Activated CD8-positive, alpha-beta T cell treated with anti-CD3 and anti-CD28 coated beads for 36 hours (primary cell): ENCODE data around the gene GPC2. TPM values are rescaled to one million over a fixed set of nuclear protein-coding genes. Genes with fewer than 3 reads are reported as not detected.
"Not testable (repeated sequence)": the region's sequence is repeated elsewhere in the genome, so short reads cannot be mapped to it uniquely, and the experiment has no call there.

Experiments
- ATAC-seq: fragments of 200-7000 bp; cut with Tn5 transposase; one replicate; pipeline ENCODE4 v1.10.0; 2021; ENCODE audit warnings: mild to moderate bottlenecking, moderate library complexity
- CTCF ChIA-PET: fragments of 350-600 bp; sonication (Branson Sonifier 250); formaldehyde crosslinking; loops from one replicate; lab custom pipeline; 2021; ENCODE audit warnings: antibody characterized with exemption; lab: Charles Lee
- POLR2A ChIA-PET: fragments of 350-600 bp; sonication (Branson Sonifier 250); formaldehyde crosslinking; loops from one replicate; lab custom pipeline; 2021; ENCODE audit warnings: antibody characterized with exemption; lab: Charles Lee
- DNase-seq: peaks from one replicate; pipeline ENCODE4 v3.0.0-alpha.2; 2020
- H3K27ac Mint-ChIP-seq: one replicate; pipeline ENCODE4 v1.8.0; 2021; ENCODE audit warnings: mild to moderate bottlenecking, mixed read lengths
- H3K27me3 Mint-ChIP-seq: one replicate; pipeline ENCODE4 v1.8.0; 2021; ENCODE audit warnings: mixed read lengths
- H3K36me3 Mint-ChIP-seq: one replicate; pipeline ENCODE4 v1.8.0; 2021; ENCODE audit warnings: low read depth, mixed read lengths
- H3K4me1 Mint-ChIP-seq: one replicate; pipeline ENCODE4 v1.8.0; 2021; ENCODE audit warnings: low read depth, mixed read lengths
- H3K4me3 Mint-ChIP-seq: one replicate; pipeline ENCODE4 v1.8.0; 2021; ENCODE audit warnings: mild to moderate bottlenecking, moderate library complexity, mixed read lengths
- H3K9me3 Mint-ChIP-seq: one replicate; pipeline ENCODE4 v1.8.0; 2021; ENCODE audit warnings: mixed read lengths
- intact Hi-C: fragments of 100-400 bp; cut with micrococcal nuclease; formaldehyde crosslinking; loops from one replicate; pipeline ENCODE4 v1.10.0; 2022
- total RNA-seq, 2 experiments: library from RNA; stranded (reverse); gene quantifications; one replicate each; pipeline ENCODE4 v1.2.3, GENCODE V29; 2021
- TF ChIP-seq, protein P1 (sequence below): fragments of 200-600 bp; IDR thresholded peaks from one replicate; pipeline ENCODE4 v1.8.0; 2022; ENCODE audit warnings: antibody characterized with exemption, mild to moderate bottlenecking

GPC2 gene
- total RNA-seq, 2 experiments from 2014 or later: 3.7 to 4.3 TPM

DNA sequence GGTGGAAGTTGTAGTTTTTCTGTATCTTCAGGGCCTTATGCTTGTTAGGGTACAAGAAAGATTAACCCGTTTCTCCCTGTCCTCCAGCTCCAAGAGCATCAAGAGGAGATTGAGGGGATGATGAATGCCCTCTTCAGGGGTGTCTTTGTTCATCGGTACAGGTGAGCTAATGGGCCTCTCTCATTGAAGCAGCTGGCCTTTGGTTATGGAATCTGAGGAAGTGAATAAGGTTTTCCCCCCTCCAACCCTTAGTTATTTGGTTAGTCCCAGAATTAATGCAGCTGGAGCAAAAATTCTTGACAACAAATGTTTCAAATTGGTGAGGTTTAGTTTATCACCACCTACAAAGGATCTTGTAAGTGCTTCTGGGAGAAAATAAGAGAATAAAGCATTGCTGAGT is 18.0 kb upstream of the GPC2 start:
- POLR2A ChIA-PET: interaction anchor here (1.0 kb wide), 1 partner anchor 234 kb away, joined by 3 read pairs; the partner anchor contains the start of gene ZCWPW1
- TF ChIP-seq, protein P1, sequence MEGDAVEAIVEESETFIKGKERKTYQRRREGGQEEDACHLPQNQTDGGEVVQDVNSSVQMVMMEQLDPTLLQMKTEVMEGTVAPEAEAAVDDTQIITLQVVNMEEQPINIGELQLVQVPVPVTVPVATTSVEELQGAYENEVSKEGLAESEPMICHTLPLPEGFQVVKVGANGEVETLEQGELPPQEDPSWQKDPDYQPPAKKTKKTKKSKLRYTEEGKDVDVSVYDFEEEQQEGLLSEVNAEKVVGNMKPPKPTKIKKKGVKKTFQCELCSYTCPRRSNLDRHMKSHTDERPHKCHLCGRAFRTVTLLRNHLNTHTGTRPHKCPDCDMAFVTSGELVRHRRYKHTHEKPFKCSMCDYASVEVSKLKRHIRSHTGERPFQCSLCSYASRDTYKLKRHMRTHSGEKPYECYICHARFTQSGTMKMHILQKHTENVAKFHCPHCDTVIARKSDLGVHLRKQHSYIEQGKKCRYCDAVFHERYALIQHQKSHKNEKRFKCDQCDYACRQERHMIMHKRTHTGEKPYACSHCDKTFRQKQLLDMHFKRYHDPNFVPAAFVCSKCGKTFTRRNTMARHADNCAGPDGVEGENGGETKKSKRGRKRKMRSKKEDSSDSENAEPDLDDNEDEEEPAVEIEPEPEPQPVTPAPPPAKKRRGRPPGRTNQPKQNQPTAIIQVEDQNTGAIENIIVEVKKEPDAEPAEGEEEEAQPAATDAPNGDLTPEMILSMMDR: no peak
- intact Hi-C loops: no loop called here
- CTCF ChIA-PET: interaction anchor here (1.5 to 5.4 kb wide), 4 partner anchors 10 to 212 kb away, joined by 4 to 34 read pairs (median 9); no protein-coding TSS in a partner anchor
- H3K27me3 Mint-ChIP-seq: no peaks in the 10 kb centered on the region
- no peak overlapping the region for H3K27ac Mint-ChIP-seq
- no peaks in the 10 kb centered on the region for H3K9me3 Mint-ChIP-seq
- no peak overlapping the region for H3K4me3 Mint-ChIP-seq
- no peak for ATAC-seq
- H3K36me3 Mint-ChIP-seq: no peaks in the 10 kb centered on the region
- DNase-seq: no peak
- peaks cover 31% of the 10 kb centered on the region for H3K4me1 Mint-ChIP-seq

DNA sequence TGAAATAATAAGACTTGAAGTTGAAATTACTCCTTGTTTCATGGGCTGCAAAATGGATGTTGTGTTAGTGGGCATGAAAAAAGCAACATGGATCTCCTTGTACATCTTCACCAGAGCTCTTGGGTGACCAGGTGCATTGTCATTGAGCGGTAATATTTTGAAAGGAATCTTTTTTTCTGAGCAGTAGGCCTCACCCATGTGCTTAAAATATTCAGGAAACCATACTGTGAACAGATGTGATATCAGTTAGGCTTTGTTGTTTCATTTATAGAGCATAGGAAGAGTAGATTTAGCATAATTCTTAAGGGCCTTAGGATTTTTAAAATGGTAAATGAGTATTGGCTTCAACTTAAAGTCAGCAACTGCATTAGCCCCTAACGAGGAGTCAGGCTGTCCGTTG is 15.8 kb upstream of the GPC2 start:
- POLR2A ChIA-PET: interaction anchor here (1.1 to 1.7 kb wide), 4 partner anchors 10 to 43 kb away, joined by 3 to 11 read pairs (median 4); no protein-coding TSS in a partner anchor
- DNase-seq (no peak), ATAC-seq (no peak)
- H3K36me3 Mint-ChIP-seq: no peaks in the 10 kb centered on the region
- H3K4me1 Mint-ChIP-seq: peaks cover 35% of the 10 kb centered on the region
- CTCF ChIA-PET: interaction anchor here (0.6 to 5.4 kb wide), 6 partner anchors 9 to 64 kb away, joined by 3 to 34 read pairs (median 5); partner anchors contain the start of gene GAL3ST4
- H3K4me3 Mint-ChIP-seq: no peak overlapping the region
- no peaks in the 10 kb centered on the region for H3K27me3 Mint-ChIP-seq
- intact Hi-C loops: no loop called here
- TF ChIP-seq, protein P1: no peak
- no peak overlapping the region for H3K27ac Mint-ChIP-seq
- no peaks in the 10 kb centered on the region for H3K9me3 Mint-ChIP-seq

DNA sequence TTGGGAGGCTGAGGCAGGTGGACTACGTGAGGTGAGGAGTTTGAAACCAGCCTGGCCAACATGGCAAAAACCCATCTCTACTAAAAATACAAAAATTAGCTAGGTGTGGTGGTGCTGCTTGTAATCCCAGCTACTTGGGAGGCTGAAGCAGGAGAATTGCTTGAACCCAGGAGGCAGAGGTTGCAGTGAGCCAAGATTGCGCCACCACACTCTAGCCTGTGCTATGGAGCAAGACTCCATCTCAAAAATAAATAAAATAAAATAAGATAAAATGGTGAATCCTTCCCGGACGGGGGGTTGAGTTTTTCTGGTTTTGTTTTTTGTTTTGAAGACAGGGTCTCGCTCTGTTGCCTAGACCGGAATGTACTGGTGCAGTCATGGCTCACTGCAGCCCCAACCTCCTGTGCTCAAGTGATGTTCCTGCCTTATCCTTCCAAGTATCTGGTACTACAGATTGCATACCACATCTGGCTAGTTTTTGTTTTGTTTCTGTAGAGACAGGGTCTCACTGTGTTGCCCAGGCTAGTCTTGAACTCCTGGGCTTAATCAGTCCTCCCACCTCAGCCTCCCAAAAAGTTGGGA is 15.2 kb upstream of the GPC2 start:
- H3K9me3 Mint-ChIP-seq, H3K36me3 Mint-ChIP-seq, H3K4me3 Mint-ChIP-seq, ATAC-seq, H3K27me3 Mint-ChIP-seq, intact Hi-C loops, H3K27ac Mint-ChIP-seq, DNase-seq: not testable (repeated sequence)
- CTCF ChIA-PET: interaction anchor here (1.3 to 5.4 kb wide), 3 partner anchors 10 to 60 kb away, joined by 3 to 34 read pairs (median 7); no protein-coding TSS in a partner anchor
- POLR2A ChIA-PET: interaction anchor here (0.7 to 1.1 kb wide), 2 partner anchors 11 to 18 kb away, joined by 3 read pairs; no protein-coding TSS in a partner anchor
- H3K4me1 Mint-ChIP-seq: peaks cover 35% of the 10 kb centered on the region

DNA sequence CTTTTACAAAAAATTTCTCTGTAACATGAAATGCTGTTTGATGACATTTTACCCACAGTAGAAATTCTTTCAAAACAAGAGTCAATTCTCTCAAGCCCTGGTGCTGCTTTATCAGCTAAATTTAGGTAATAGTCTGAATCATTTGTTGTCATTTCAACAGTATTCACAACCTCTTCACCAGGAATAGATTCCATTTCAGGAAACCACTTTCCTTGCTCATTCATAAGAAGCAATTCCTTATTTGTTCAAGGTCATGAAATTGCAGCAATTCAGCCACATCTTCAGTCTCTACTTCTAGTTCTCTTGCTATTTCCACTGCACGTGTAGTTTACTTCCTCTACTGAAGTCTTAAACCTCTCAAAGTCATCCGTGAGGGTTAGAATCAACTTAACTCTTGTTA is 14.6 kb upstream of the GPC2 start:
- ATAC-seq: no peak
- Mint-ChIP-seq H3K27ac (no peak overlapping the region), H3K4me3 (no peak overlapping the region), H3K27me3 (no peaks in the 10 kb centered on the region), H3K9me3 (no peaks in the 10 kb centered on the region), H3K36me3 (no peaks in the 10 kb centered on the region), H3K4me1 (peaks cover 35% of the 10 kb centered on the region)
- intact Hi-C loops: no loop called here
- POLR2A ChIA-PET: interaction anchor here (0.8 kb wide), 1 partner anchor 10 kb away, joined by 3 read pairs; no protein-coding TSS in a partner anchor
- CTCF ChIA-PET: interaction anchor here (5.4 kb wide), 1 partner anchor 18 kb away, joined by 34 read pairs; no protein-coding TSS in a partner anchor
- TF ChIP-seq, protein P1: no peak
- DNase-seq: no peak

DNA sequence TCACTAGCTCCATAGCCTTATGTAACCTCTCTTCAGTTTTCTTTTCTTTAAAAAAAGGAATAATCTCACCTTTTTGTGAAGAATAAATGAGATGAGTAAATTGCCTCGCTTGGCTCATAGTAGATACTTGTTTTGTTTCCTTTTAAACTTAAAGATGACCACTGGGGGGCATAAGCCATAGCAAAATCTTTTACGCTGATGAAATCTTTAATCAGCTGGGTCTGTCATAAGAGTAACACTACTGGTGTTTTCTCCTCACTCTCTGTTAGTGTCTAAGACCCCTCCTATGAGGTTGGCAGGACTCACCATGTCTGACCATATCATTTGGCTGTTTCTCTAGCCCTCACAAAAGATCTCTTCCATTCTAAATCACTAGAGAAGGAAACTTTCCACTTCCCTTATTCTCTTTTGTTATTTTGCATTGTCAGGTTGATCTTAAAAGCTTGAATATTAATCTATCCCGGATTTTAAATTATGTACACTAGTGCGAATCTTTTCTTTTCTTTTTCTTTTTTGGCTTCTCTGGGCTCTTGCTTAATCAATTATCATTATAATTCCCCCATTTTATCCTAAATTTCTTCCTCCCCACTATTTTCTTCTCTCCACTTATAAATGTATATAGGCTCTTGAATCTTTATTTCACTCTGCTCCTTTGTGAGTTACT is 13.0 kb upstream of the GPC2 start:
- Mint-ChIP-seq H3K36me3 (no peaks in the 10 kb centered on the region), H3K4me3 (no peak overlapping the region), H3K9me3 (no peaks in the 10 kb centered on the region), H3K4me1 (peaks cover 31% of the 10 kb centered on the region), H3K27me3 (no peaks in the 10 kb centered on the region), H3K27ac (peak overlapping the region; percentile 80)
- POLR2A ChIA-PET: interaction anchor here (1.1 to 1.7 kb wide), 2 partner anchors 14 to 19 kb away, joined by 3 to 5 read pairs; no protein-coding TSS in a partner anchor
- TF ChIP-seq, protein P1: peak; percentile 70
- peak; percentile 90 for ATAC-seq
- no peak for DNase-seq
- intact Hi-C loops: no loop called here
- CTCF ChIA-PET: interaction anchor here (0.7 to 4.3 kb wide), 22 partner anchors 8 to 246 kb away, joined by 3 to 46 read pairs (median 6); partner anchors contain the start of genes GAL3ST4, GPC2, LAMTOR4 and STAG3
